ENCODE data around the gene SEC11A. TPM values are rescaled to one million over a fixed set of nuclear protein-coding genes. Genes with fewer than 3 reads are reported as not detected.

The SEC11A gene
- total RNA-seq, 1 experiment from 2014 or later, result 116 TPM

DNA sequence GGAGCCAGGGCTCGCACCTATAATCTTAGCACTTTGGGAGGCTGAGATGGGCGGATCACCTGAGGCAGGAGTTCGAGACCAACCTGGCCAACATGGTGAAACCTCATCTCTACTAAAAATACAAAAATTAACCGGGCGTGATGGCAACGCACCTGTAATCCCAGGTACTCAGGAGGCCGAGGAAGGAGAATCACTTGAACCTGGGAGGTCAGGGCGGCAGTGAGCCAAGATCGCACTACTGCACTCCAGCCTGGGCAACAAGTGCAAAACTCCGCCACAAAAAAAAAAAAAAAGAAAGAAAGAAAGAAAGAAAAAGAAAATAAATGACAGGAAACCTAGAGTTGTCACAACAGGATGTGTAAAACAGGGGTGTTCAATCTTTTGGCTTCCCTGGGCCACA, 54.9 kb downstream of the SEC11A start:
- no peak for DNase-seq
- Histone ChIP-seq H3K27me3 (ENCODE audit: low read length) (no peaks in the 10 kb centered on the region), H4K20me1 (ENCODE audit: insufficient read depth, low read depth, low read length) (no peaks in the 10 kb centered on the region), H3K9me3 (ENCODE audit: low read length) (no peaks in the 10 kb centered on the region), H3K27ac (ENCODE audit: low read length) (no peak overlapping the region), H2AFZ (ENCODE audit: low read length) (no peak overlapping the region), H3K9me2 (replicated peaks; ENCODE audit: insufficient read depth, low read length) (no peaks in the 10 kb centered on the region), H3K79me2 (ENCODE audit: low read length) (no peaks in the 10 kb centered on the region), H3K4me3 (ENCODE audit: low read length) (no peak overlapping the region), H3K4me2 (ENCODE audit: low read depth, low read length, poor library complexity, severe bottlenecking) (no peak overlapping the region), H3K9ac (ENCODE audit: low read length) (no peak overlapping the region), H3K4me1 (ENCODE audit: low read length) (peaks cover 35% of the 10 kb centered on the region), H3K36me3 (ENCODE audit: insufficient read depth, low read length) (no peaks in the 10 kb centered on the region)

GRCh38 chr15:84659904-84660781, 55.8 kb downstream of the SEC11A start:
- H3K27me3 ChIP-seq (ENCODE audit: low read length), result no peaks in the 10 kb centered on the region
- no peaks in the 10 kb centered on the region for H4K20me1 ChIP-seq (ENCODE audit: insufficient read depth, low read depth, low read length)
- H2AFZ ChIP-seq (ENCODE audit: low read length), result no peak overlapping the region
- H3K4me3 ChIP-seq (ENCODE audit: low read length), result no peak overlapping the region
- H3K4me1 ChIP-seq (ENCODE audit: low read length), result peaks cover 37% of the 10 kb centered on the region
- H3K27ac ChIP-seq (ENCODE audit: low read length), result no peak overlapping the region
- H3K9me2 ChIP-seq (replicated peaks; ENCODE audit: insufficient read depth, low read length), result no peaks in the 10 kb centered on the region
- no peaks in the 10 kb centered on the region for H3K9me3 ChIP-seq (ENCODE audit: low read length)
- peak overlapping the region; percentile 79; the same call in 1 of the 2 replicates for H3K9ac ChIP-seq (ENCODE audit: low read length)
- no peaks in the 10 kb centered on the region for H3K36me3 ChIP-seq (ENCODE audit: insufficient read depth, low read length)
- peak overlapping the region; percentile 95 for H3K4me2 ChIP-seq (ENCODE audit: low read depth, low read length, poor library complexity, severe bottlenecking)
- DNase-seq, result no peak
- no peaks in the 10 kb centered on the region for H3K79me2 ChIP-seq (ENCODE audit: low read length)

DNA sequence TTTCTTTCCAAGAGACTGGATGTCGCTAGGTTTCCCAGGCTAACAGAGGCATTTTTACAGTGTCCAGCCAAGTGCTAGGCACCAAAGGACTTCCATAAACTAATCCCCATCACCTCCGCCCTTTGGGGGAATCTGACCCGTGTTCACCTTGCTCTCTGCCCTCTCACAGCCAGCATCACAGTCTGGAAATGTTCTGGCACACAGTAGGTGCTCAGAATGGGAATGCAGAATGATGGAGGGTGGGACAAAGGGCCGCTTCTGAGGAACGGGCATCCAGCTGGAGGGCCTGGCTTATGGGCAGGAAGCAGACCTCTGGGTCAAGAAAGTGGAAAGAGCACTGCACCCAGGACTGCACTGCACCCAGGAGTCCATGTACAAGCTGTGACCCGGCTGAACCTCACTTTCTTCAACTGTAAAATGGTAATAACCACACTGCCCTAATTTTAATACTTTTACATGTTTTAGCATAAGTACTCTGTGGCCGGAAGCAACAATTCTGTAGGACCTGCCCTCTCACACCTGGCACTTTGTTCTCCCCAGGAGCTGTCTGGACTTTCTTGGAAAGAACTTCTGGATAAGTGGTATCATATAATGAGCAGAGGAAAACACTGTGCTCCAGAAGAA, 57.0 kb downstream of the SEC11A start:
- peak overlapping the region; percentile 95 for H3K4me2 ChIP-seq (ENCODE audit: low read depth, low read length, poor library complexity, severe bottlenecking)
- H3K4me1 ChIP-seq (ENCODE audit: low read length), result peaks cover 41% of the 10 kb centered on the region
- H3K9me3 ChIP-seq (ENCODE audit: low read length), result no peaks in the 10 kb centered on the region
- no peaks in the 10 kb centered on the region for H3K27me3 ChIP-seq (ENCODE audit: low read length)
- peak overlapping the region; percentile 79 for H3K9ac ChIP-seq (ENCODE audit: low read length)
- H4K20me1 ChIP-seq (ENCODE audit: insufficient read depth, low read depth, low read length), result no peaks in the 10 kb centered on the region
- peak overlapping the region; percentile 68 for H3K4me3 ChIP-seq (ENCODE audit: low read length)
- H3K9me2 ChIP-seq (replicated peaks; ENCODE audit: insufficient read depth, low read length), result no peaks in the 10 kb centered on the region
- H3K27ac ChIP-seq (ENCODE audit: low read length), result peak overlapping the region; percentile 73
- no peaks in the 10 kb centered on the region for H3K36me3 ChIP-seq (ENCODE audit: insufficient read depth, low read length)
- H2AFZ ChIP-seq (ENCODE audit: low read length), result peak overlapping the region; percentile 55
- DNase-seq, result peak; percentile 63
- peaks cover under 1% of the 10 kb centered on the region; the same call in 1 of the 2 replicates for H3K79me2 ChIP-seq (ENCODE audit: low read length)

GRCh38 chr15:84658080-84658787, 57.7 kb downstream of the SEC11A start, which contains the start of gene NMB:
Gene NMB (minus strand): TSS chr15:84658199. CDS start chr15:84658152, 47 bp downstream.
- Histone ChIP-seq H3K9me2 (replicated peaks; ENCODE audit: insufficient read depth, low read length) (no peaks in the 10 kb centered on the region), H3K4me3 (ENCODE audit: low read length) (peak within 1 kb of the TSS; percentile 68), H3K27me3 (ENCODE audit: low read length) (no peaks in the 10 kb centered on the region), H3K36me3 (ENCODE audit: insufficient read depth, low read length) (no peaks in the 10 kb centered on the region), H3K4me2 (ENCODE audit: low read depth, low read length, poor library complexity, severe bottlenecking) (peak within 1 kb of the TSS; percentile 95), H3K4me1 (ENCODE audit: low read length) (peaks cover 44% of the 10 kb centered on the region), H4K20me1 (ENCODE audit: insufficient read depth, low read depth, low read length) (no peaks in the 10 kb centered on the region), H3K79me2 (ENCODE audit: low read length) (peaks cover 7% of the 10 kb centered on the region), H3K9ac (ENCODE audit: low read length) (peak within 1 kb of the TSS; percentile 79), H3K9me3 (ENCODE audit: low read length) (no peaks in the 10 kb centered on the region), H3K27ac (ENCODE audit: low read length) (peak within 1 kb of the TSS; percentile 73), H2AFZ (ENCODE audit: low read length) (peak within 1 kb of the TSS; percentile 55)
- peak; percentile 95 for DNase-seq

DNA sequence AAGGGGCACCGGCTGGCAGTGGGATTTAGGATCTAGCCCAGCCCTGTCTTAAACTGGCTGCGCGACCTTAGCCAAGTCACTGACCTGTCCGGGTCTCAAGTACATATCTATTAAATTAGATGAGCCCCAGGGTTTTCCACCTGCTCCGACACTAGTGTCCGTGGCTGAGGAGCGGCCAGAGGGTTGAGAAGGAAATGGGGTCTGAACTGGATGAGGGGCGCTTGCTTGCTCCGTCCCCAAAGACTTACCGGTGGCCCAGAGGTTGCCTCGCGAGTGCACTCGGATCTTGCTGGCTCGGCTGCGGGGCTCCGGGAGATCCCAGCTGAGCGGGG, 58.2 kb downstream of the SEC11A start:
- Histone ChIP-seq H3K4me2 (ENCODE audit: low read depth, low read length, poor library complexity, severe bottlenecking) (peak overlapping the region; percentile 95), H3K27ac (ENCODE audit: low read length) (no peak overlapping the region)
- DNase-seq, result no peak

DNA sequence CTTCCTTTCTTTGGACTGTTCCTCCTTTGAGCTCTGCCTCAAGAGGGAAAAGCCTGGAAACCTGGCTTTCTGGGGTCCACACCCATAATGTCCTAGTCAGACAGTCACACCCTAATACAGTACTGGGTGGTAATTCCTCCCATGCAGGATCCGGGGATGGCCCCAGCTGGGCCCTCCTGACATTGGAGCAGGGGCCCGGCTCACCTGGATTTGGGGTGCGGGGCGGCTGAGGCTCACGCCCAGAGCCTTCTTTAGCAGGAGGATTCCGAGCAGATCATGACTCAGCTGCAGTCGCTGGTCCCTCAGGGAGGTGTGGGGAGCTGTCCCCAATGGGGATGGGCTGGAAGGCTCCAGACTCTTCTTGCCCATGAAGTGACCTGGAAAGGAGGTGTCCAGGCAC, 59.0 kb downstream of the SEC11A start:
- Histone ChIP-seq H3K9me2 (replicated peaks; ENCODE audit: insufficient read depth, low read length) (no peaks in the 10 kb centered on the region), H2AFZ (ENCODE audit: low read length) (no peak overlapping the region), H3K27me3 (ENCODE audit: low read length) (no peaks in the 10 kb centered on the region), H3K36me3 (ENCODE audit: insufficient read depth, low read length) (peaks cover 9% of the 10 kb centered on the region), H3K27ac (ENCODE audit: low read length) (no peak overlapping the region), H3K4me1 (ENCODE audit: low read length) (peaks cover 56% of the 10 kb centered on the region), H3K9me3 (ENCODE audit: low read length) (no peaks in the 10 kb centered on the region), H3K9ac (ENCODE audit: low read length) (no peak overlapping the region), H3K79me2 (ENCODE audit: low read length) (peaks cover 19% of the 10 kb centered on the region), H4K20me1 (ENCODE audit: insufficient read depth, low read depth, low read length) (no peaks in the 10 kb centered on the region), H3K4me3 (ENCODE audit: low read length) (peak overlapping the region; percentile 68; the same call in 1 of the 2 replicates), H3K4me2 (ENCODE audit: low read depth, low read length, poor library complexity, severe bottlenecking) (no peak overlapping the region)
- no peak for DNase-seq

More for the DNA sequence above, 58.2 kb downstream of the SEC11A start:
- Histone ChIP-seq H3K79me2 (ENCODE audit: low read length) (peaks cover 12% of the 10 kb centered on the region), H4K20me1 (ENCODE audit: insufficient read depth, low read depth, low read length) (no peaks in the 10 kb centered on the region), H3K27me3 (ENCODE audit: low read length) (no peaks in the 10 kb centered on the region), H3K9me3 (ENCODE audit: low read length) (no peaks in the 10 kb centered on the region), H3K9me2 (replicated peaks; ENCODE audit: insufficient read depth, low read length) (no peaks in the 10 kb centered on the region), H3K9ac (ENCODE audit: low read length) (peak overlapping the region; percentile 79), H3K4me1 (ENCODE audit: low read length) (peaks cover 49% of the 10 kb centered on the region), H3K4me3 (ENCODE audit: low read length) (peak overlapping the region; percentile 68), H2AFZ (ENCODE audit: low read length) (no peak overlapping the region), H3K36me3 (ENCODE audit: insufficient read depth, low read length) (peaks cover 1% of the 10 kb centered on the region; the same call in 1 of the 2 replicates)

DNA sequence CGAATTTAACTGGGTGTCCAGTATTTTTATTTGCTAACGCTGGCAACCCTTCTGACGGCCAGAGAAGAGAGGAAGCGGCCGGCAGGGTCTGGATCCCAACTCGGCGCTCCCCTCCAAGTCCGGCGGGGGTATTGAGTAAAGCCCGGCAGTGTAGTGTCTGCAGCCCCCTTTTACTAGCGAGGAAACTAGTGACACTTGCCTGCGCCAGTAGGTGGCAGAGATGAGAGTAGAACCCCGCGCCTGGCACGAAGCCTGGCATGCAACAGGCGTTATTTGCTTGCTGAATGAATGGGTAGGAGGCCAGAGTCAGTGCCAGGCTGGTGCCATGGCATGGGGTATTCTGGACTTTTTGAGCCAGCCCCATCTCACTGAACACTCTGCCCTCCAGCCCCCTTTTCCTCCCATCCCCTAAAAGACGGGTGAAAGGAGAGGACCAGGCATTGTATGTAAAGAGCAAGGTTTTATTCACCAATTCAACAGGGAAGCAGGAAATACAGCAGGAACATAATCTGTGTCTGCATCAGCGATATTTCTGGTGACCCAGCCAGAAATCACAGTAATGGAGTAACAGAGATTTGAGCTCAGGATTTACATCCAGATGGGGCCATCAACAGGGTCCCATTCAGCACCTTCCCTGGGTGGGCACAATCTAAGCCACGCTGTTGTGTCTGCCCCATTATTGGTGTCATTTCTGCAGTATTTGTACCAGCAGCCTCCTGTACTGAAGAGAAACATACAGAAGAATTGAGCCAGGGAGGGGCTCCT, 61.1 kb downstream of the SEC11A start:
- no peaks in the 10 kb centered on the region for H3K9me3 ChIP-seq (ENCODE audit: low read length)
- H3K9me2 ChIP-seq (replicated peaks; ENCODE audit: insufficient read depth, low read length), result no peaks in the 10 kb centered on the region
- H3K4me1 ChIP-seq (ENCODE audit: low read length), result peaks cover 46% of the 10 kb centered on the region
- H4K20me1 ChIP-seq (ENCODE audit: insufficient read depth, low read depth, low read length), result no peaks in the 10 kb centered on the region
- peaks cover 13% of the 10 kb centered on the region for H3K36me3 ChIP-seq (ENCODE audit: insufficient read depth, low read length)
- peaks cover 22% of the 10 kb centered on the region for H3K79me2 ChIP-seq (ENCODE audit: low read length)
- peak overlapping the region; percentile 88 for H3K9ac ChIP-seq (ENCODE audit: low read length)
- peak overlapping the region; percentile 84 for H3K4me3 ChIP-seq (ENCODE audit: low read length)
- no peaks in the 10 kb centered on the region for H3K27me3 ChIP-seq (ENCODE audit: low read length)
- DNase-seq, result peak; percentile 94
- H3K27ac ChIP-seq (ENCODE audit: low read length), result peak overlapping the region; percentile 62
- peak overlapping the region; percentile 88 for H3K4me2 ChIP-seq (ENCODE audit: low read depth, low read length, poor library complexity, severe bottlenecking)
- H2AFZ ChIP-seq (ENCODE audit: low read length), result no peak overlapping the region
